ENCODE results near the gene EIF4G3.

The EIF4G3 gene

DNA sequence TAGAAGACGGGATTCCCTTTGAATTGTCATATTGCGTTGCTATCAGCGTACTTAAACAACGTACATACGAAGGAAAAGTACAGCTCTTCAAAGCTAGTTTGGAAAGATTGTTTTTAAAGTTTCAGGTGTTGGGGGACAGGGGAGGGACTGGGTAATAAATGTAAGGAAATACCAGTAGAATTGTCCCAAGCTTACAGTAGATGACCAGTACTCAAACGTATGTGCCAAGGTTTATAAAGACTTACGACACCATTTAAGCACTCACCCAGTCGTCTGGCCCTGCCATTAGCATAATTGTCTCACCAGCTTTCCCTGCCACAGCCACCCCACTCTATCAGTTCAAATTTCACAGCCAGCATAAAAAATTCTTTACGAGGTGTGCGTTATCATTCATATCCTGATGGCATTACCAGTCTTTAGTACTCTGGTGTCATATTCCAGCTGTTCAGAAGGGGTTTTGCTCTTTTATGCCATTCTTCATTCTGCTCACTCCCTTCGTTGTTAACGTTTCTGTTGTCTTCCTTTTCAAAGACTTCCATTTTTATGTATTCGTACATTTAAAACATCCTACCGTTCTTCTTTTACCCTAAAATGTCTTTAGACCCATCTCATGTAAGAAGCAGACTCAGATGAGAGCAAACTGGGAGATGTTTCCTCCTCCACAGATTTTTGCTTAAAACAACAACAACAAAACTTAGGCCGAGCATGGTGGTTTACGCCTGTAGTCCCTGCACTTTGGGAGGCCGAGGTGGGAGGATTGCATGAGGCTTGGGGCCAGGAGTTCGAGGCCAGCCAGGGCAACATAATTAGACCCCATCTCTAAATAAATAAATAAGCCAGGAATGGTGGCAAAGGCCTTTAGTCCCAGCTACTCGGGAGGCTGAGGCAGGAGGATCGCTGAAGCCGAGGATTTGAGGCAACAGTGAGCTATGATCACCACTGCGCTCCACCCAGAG, 388.6 kb downstream of the EIF4G3 start:
- no peak for DNase-seq

DNA sequence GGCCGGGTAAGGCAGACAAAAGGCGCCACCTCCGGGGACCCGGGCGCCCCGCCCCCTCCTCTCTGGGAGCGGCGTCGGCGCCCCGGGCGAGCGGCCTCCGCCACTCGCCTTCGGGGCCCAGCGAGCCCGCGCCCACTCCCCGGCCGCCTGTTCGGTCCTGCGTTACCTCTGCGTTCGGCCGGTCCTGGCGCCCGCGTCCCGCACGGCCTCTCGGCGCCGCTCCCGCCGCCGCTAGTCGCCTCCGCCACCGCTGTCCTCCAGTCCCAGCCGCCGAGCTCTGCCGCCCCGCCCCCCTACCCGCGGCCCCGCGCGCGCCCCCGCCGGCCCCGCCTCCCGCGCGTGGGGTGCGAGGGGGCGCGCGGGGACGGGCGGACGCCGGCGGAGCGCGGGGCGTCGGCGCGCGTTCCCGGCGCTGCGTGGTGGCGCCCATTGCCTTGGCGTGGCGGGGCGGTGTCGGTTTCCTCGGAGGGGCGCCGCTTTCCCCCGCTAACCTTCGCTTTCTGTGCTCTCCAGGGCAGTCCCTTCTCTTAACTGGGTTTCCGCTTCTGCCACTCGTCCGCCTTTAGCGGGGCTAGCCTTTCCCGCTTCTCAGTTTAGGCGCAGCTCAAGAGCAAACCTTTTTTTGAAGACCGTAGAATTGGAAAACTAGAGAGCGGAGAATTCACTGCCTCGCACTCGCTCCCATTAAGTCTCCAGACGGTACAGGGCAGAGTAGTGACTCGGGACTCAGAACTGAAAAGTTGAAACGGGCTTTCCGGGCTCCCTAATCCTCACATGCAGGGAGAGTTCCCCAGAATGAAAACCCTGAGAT, 389.5 kb downstream of the EIF4G3 start, which contains the start of gene HP1BP3:
Gene HP1BP3 (minus strand): TSS at position 279 of the 811 bp plus-strand sequence. CDS start 6,867 bp downstream, outside the sequence.
- DNase-seq: peak; percentile 39

DNA sequence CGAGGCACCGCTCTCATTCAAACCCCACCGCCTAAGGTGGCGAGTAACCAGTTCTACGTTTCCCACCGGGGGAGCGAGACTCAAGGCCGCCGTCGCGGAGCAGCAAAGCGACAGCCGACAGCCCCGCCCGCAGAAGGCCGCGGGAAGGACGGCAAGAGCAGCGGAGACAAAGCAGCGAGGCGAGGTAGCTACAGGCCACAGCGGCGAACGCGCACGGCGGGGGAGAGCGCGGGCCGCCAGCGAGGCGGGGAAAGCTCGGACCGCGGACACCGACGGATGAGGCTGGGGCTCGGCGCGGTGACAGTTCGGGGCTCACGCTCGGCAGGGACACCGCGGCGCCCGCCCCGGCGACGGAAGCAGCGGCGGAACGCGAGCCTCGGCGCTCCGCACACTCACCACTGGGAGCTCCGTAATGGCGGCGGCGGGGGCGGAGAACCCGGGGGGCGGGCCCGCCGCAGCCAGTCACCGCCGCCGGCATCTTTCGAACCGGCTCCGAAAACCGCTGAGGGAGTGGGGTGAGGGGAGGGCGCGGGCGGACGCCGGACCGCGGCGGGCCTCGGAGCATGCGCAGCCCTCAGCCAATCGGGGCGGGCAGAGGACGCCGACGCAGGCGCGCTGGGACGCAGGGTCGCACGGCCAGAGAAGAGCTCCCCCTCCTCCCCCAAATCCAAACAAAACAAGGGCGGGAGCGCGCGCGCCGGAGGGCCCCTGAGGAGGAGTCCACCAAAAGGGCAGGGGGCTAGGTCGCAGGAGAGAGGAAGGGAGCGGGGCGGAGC, 390.3 kb downstream of the EIF4G3 start:
- DNase-seq: peak; percentile 85

DNA sequence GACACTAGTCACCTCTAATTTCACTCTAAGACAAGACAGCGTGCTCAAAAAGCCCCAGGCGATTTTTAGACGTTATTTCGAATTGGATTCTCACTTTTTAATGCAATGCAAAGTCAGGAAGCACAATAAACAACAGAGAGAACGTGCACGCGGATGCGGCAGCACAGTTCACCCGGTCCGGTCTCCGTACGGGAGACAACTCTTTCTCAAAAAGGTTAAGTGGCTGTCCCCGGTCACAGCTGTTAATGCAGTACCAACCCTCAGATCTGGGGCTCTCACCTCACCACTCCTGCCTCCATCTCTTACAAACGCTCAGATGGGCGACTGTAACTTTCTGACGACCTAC, 390.8 kb downstream of the EIF4G3 start:
- no peak for DNase-seq

DNA sequence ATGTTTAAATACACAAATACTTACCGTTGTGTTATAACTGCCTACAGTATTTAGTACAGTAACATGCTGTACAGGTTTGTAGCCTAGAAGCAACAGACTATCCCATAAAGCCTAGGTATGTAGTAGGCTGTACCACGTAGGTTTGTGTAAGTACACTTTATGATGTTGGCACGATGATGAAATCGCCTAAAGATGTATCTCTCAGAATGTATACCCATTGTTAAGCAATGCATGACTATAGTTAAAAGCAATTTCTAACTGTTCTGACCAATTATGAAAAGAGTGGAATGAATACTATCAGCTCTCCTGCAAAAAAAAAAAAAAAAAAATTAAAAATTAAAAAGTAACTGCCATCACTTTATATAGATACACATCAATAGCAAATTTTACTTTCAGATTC, 401.0 kb downstream of the EIF4G3 start:
- no peak for DNase-seq

DNA sequence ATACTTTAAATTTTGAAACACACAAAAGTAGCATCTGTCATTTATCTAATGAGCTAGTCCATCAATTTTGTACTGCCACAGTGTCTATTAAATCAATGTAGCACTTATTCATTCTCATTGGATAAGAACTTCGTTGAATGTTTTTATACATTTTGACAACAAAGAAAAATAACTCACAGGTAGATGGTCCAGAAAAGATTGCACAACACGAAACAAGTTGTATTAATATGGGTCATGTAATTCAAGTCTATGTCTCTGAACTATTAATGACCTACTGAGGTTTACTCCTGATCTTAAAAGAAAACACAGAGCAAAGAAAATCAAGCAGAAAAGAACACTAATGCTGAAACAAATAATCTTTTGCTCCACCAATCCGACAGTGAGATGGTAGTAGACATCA, 404.9 kb downstream of the EIF4G3 start:
- DNase-seq: no peak

DNA sequence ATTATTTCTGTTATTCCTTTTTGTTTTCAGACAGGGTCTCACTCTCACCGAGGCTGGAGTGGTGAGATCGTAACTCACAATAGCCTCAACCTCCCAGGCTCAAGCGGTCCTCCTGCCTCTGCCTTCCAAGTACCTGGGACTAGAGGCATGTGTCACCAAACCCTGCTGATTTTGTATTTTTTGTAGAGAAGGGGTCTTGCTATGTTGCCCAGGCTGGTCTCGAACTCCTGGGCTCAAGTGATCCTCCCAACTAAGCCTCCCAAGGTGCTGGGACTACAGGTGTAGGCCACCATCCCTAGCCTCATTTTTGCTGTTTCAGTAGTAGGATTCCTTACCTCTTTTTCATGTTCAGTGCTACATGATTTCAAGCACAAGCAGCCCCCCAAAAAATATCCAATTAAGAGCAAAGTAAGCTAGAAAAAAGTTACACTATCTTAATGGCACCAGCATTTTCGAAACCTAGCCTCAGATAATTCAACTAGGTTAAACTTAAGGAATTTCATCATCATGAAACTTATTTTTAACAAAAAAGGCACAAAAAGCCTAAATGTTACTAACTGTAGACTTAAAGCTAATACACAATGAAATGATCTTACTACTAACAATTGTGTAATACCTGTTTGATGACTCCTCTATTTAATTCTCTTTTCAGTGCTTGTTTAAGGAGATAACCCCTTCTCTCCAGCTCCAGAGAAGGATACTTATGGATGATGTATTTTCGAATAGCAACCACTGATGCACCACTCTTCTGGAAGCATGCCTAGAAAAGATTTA, 406.2 kb downstream of the EIF4G3 start:
- no peak for DNase-seq

DNA sequence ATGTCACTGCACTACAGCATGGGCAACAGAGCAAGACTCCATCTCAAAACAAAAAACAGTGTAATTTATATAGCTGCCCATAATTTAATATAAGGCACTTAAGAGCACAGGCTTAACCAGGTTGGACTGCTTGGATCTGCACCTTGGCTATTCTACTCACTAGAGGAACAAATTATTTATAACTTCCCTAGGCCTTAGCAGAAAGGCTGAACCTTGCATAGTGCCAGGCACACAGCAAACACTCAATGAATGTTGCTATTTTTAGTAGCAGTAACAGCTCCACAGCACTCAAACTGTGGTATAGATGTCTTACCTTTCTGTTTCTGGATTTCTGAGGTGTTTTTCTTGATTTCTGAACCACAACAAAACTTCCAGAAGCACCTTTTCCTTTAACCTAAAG, 409.4 kb downstream of the EIF4G3 start:
- no peak for DNase-seq

DNA sequence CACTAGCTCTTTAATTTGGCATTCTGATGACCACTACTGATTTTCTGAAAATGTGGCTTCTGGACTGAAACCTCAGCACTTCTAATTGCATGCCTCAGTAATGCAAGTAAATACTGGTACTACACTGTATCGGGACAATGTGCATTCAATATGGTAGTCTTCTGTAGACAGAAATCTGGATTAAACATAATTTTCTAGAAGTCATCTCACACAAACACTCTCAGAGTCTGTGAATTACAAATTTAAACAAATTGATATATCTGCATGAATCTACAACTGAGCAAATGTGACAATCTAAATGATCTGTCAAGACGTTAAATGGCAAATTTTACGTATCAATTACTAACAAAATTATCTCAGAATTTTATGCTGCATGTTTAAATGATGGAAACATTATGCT, 413.3 kb downstream of the EIF4G3 start:
- DNase-seq: no peak

DNA sequence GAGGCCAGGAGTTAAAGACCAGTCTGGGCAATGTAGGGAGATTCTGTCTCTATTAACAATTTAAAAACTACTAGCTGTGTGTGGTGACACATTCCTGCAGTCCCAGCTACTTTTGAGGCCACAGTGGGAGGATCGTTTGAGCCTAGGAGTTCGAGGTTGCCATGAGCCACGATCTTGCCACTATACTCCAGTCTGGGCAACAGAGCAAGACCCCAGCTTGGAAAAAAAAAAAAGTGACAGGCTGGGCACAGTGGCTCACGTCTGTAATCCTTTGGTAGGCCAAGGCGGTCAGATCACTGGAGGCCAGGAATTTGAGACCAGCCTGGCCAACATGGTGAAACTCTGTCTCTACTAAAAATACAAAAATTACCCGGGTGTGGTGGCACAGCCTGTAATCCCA, 416.4 kb downstream of the EIF4G3 start:
- DNase-seq: no peak
